GM21515 (cell line): Measurements from ENCODE around the gene SPX.

ENCODE experiments used
- ATAC-seq: cut with Tn5 transposase; IDR thresholded peaks from one replicate; pipeline ENCODE4 v1.9.1; 2021; ENCODE audit not compliant: unreplicated experiment

The SPX gene

GRCh38 chr12:21577516-21577915 lies 51.4 kb downstream of the SPX start:
- ATAC-seq, result no peak

- no peak for ATAC-seq
These were observed 54.8 kb downstream of the SPX start for GRCh38 chr12:21580748-21581516.
